ENCODE measurements around the gene NDUFB3.
"Not testable (repeated sequence)": the region's sequence is repeated elsewhere in the genome, so short reads cannot be mapped to it uniquely, and the experiment has no call there.

The NDUFB3 gene

DNA sequence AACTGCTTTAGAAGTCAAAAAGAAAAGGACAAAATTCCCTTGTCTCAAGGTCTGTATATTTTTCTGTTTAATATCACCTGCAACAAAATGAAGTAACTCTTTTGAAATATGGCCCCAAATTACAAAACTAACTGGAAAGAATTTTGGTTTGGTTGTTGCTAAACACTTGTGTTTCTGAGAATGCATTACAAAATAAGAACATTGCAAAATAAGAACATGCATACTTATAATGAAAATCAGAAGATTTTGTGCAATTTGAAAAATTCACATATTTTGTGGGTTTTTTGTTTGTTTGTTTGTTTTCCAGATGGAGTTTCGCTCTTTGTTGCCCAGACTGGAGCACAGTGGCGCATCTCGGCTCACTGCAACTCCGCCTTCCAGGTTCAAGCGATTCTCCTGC lies 21.8 kb downstream of the NDUFB3 start:
- DNase-seq (ENCODE audit: low spot score), result no peak

DNA sequence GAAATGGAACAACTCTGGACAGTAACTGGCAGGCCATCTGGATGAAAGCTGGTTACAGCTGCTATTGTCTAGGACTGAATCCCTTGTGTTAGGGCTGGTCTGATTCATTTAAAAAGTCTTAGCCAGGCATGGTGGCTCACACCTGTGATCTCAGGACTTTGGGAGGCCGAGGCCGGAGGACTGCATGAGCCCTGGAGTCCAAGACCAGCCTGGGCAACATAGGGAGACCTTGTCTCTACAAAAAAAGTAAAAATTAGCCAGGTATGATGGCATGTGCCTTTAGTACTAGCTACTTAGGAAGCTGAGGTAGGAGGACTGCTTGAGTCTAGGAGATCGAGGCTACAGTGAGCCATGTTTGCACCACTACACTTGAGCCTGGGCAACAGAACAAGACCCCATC lies 28.7 kb downstream of the NDUFB3 start:
- DNase-seq (ENCODE audit: low spot score), result no peak

DNA sequence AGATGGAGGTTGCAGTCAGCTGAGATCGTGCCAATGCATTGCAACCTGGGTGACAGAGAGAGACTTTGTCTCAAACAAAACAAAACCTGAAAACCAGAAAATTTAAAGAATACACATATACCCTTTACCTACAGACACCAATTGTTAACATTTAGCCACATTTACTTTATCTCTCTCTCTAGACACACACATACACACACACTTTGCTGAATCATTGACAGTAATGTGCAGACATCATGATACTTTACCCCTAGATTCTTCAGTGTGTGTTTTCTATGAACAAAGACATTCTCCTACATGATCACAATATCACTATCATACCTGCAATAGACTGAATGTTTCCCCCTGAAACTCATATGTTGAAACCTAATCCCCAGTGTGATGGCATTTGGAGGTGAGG lies 34.0 kb downstream of the NDUFB3 start:
- no peak for DNase-seq (ENCODE audit: low spot score)

DNA sequence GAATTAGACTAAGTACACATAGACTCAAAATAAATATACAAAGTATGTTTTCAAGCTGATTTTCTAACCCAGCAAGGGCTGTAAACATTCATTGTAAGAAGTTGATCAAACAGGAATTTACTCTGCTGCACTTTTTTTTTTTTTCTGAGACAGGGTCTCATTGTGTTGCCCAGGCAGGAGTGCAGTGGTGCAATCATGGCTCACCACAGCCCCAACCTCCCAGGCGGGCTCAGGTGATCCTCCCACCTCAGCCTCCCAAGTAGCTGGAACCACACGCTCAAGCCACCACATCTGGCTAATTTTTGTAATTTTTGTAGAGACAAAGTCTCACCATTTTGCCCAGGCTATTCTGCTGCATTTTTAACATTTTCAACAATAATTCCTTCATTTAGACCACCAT lies 35.8 kb downstream of the NDUFB3 start:
- no peak for DNase-seq (ENCODE audit: low spot score)

DNA sequence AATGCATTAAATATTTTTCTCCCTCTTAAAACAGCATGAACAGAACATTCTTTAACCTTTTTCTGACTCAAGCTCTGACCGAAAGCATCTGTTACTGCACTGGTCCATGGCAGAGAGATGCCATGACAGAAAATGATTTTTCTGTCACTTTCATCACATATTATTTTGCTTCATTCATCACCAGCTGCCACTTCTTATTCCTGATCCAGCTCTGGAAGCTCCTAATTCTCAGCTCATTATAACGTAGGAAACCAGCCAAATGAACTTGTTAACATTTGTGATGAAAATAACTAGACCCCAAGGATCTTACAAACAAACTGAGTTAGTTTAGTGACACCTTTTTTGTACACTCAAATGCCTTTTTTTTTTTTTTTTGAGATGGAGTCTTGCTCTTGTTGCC lies 36.5 kb downstream of the NDUFB3 start:
- DNase-seq (ENCODE audit: low spot score), result no peak

DNA sequence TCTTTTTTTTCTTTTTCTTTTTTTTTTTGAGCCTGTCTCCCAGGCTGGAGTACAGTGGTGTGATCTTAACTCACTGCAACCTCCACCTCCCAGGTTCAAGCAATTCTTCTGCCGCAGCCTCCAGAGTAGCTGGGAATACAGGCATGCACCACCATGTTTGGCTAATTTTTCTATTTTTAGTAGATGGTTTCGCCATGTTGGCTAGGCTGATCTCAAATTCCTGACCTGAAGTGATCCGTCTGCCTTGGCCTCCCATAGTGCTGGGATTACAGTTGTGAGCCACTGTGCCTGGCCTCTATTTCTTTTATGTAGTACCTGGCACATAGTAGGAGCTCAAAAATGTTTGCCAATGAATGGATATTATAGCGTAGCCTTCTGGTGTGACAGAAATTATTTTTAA lies 37.4 kb downstream of the NDUFB3 start:
- DNase-seq (ENCODE audit: low spot score), result no peak

DNA sequence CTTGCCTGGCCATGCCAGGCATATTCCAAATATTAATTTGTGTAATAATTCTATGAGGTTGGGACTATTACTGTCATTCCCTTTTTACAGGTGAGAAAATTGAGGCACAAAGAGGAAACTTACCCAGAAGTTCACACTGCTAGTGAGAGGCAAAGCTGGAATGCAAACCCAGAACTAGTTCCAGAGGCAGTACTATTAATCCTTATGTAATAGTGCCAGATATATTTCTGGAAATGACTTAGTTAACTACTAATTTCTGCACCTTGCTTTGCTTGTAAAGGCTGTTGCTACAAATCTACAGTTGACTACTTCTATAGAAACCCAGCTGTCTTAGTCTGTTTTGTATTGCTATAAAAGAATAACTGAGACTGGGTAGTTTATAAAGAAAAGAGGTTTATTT lies 38.8 kb downstream of the NDUFB3 start:
- no peak for DNase-seq (ENCODE audit: low spot score)

DNA sequence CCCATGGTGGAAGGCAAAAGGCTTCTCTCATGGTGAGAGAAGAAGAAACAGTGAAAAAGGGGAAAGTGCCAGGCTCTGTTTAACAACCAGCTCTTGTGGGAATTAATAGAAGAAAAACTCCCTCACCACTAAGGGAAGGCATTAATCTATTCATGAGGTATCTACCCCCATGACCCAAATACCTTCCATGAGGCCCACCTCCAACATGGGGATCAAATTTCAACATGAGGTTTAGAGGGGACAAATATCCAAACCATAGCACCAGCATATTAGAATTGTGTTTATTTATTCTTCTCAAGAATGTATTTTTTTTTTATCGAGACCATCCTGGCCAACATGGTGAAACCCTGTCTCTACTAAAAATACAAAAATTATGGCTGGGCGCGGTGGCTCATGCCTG lies 39.3 kb downstream of the NDUFB3 start:
- DNase-seq (ENCODE audit: low spot score), result no peak

DNA sequence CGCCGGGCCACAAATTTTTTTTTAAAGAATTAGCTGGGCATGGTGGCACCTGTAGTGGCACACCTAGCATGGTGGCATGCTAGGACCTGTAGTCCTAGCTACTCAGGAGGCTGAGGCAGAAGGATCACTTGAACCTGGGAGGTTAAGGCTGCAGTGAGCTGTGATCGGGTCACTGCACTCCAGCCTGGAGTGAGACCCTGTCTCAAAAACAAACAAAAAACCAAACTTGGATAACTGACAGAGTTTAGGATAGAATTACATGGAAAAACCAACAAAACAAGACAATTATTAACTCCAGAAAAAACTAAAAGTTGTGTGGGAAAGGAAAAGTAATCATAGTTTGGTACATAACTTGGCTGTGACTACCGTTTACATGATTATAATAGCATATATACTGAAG lies 42.5 kb downstream of the NDUFB3 start:
- DNase-seq (ENCODE audit: low spot score), result no peak

DNA sequence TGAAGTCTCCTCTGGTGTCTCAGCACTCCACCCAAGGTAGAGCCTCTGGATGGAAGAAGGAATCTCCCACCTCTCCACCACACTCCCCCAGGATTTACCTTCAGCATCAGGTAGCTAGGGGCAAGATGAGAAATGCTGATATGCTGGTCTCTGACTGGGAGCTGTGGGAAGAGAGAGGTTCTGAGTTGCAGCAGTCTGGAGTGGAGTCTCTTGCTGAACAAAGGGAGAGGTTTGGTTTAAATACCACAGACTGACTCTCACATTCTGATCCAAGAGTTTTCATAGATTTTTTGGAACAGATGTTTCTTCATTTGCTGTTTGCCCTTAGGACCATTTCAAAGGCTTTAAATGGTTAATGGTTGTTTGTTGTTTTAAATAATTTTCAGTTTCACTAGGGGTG lies 43.0 kb downstream of the NDUFB3 start:
- no peak for DNase-seq (ENCODE audit: low spot score)

DNA sequence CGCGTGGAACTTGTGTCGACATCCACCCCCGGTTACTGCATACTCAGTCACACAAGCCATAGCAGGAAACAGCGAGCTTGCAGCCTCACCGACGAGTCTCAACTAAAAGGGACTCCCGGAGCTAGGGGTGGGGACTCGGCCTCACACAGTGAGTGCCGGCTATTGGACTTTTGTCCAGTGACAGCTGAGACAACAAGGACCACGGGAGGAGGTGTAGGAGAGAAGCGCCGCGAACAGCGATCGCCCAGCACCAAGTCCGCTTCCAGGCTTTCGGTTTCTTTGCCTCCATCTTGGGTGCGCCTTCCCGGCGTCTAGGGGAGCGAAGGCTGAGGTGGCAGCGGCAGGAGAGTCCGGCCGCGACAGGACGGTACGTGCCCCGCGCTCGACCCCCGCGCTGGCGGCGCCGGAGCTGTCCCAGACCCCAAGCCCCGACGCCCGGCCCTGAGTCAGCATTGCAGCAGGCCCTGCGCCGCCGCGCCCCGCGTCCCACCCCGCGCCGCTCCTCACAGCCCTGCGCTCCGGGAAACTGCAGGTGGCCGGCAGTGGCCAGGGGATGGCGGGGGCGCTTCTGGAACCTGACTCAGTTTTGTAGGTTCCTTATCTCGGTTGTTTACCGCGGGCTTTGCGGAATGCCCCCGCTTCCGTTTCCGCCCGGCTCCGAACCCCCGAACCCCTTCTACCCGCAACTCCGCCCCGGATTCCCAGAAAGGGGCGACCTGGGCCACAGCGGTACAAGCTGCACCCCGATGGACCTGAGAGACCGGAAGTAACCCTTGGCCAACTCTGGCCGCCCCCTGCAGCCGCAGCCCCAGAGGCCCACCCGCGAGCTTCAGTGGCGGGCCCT lies 44.5 kb downstream of the NDUFB3 start, which contains the start of gene CFLAR:
Gene CFLAR (plus strand): TSS at position 50 of the 844 bp plus-strand sequence. CDS start 13,702 bp downstream, outside the sequence.
- DNase-seq (ENCODE audit: low spot score), result peak; percentile 84

DNA sequence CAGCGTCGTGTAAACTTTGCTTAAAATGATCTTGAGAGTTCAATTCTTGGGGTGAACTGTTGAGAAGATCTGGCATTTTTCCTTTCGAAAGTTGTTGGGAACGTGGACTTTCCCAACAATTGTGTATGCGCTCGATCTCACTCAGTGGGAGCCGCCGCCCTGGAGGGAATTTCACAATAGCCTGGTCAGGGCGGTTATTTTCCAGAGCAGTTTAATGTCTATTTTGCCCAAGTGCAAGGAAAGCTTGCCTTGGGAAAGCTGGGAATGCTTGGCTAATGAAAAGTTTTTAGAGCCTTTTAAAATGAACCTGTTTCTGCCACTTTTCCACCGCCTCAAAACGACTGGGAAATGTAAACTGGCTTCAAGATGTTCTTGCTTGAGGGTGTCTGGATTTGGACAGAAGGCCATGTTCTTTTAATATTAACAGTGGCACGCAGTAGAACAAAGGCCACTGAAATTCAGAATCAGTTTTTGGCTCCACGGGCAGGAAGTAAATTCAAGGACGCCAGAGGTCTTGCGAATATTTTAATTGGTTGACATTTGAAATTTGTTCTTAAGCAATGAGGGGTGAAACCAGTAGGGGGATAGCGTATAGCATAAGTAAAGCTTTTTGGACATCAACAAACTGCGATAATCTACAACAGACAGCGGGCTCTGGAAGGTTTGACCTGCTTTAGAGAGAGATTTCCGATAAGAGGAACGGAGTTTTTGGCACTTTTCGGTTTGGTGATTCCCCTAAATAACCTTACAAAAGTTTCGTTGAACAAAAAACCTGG lies 45.3 kb downstream of the NDUFB3 start:
- DNase-seq (ENCODE audit: low spot score), result no peak

DNA sequence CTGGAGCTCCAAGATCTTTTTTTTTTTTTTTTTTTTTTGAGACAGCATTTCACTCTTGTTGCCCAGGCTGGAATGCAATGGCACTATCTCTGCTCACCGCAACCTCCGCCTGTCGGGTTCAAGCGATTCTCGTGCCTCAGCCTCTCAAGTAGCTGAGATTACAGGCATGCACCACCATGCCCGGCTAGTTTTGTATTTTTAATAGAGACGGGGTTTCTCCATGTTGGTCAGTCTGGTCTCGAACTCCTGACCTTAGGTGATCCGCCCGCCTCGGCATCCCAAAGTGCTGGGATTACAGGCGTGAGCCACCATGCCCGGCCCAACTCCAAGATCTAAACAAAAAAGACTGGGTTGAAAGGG lies 45.9 kb downstream of the NDUFB3 start:
- not testable (repeated sequence) for DNase-seq (ENCODE audit: low spot score)

DNA sequence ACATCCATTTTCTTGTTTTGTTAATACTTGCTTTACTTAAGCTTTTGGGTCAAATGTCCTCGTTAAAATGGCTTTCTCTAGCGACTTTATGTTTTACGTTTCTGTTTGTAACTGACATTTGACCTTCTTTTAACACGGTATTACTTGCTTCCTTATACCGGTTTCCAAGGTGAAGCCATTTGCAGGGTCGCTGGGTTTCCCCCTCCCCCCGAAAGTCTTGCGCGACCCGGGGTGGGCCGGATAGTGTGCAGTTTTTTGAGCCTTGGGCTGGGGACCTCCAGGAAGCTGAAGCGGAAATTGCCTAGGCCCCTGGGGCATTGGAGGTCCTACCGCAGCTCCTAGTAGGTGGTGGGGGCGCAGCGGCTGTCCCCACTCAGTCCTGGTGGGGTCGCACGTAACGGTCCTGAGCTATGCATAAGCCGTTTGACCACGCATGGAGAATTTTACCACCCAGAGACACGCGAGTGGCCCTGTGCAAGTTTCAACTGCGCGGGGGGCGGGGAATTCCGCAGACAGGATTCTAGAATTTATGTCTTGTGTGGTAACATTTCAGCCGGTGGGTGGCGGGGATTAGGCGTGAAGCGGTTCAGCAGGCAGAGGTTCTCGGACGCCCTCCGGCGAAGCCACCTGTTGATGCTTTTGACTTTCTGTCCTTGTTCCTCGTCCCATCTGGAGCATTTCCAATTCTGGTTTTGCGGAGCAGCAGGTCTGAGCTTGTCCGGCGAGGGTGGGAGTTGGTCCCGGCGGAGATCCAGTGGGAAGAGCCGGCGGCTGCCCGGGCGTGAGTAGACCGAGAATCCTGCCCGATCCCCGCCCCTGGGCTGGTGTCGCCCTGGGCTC lies 46.5 kb downstream of the NDUFB3 start:
- peak; percentile 80 for DNase-seq (ENCODE audit: low spot score)

DNA sequence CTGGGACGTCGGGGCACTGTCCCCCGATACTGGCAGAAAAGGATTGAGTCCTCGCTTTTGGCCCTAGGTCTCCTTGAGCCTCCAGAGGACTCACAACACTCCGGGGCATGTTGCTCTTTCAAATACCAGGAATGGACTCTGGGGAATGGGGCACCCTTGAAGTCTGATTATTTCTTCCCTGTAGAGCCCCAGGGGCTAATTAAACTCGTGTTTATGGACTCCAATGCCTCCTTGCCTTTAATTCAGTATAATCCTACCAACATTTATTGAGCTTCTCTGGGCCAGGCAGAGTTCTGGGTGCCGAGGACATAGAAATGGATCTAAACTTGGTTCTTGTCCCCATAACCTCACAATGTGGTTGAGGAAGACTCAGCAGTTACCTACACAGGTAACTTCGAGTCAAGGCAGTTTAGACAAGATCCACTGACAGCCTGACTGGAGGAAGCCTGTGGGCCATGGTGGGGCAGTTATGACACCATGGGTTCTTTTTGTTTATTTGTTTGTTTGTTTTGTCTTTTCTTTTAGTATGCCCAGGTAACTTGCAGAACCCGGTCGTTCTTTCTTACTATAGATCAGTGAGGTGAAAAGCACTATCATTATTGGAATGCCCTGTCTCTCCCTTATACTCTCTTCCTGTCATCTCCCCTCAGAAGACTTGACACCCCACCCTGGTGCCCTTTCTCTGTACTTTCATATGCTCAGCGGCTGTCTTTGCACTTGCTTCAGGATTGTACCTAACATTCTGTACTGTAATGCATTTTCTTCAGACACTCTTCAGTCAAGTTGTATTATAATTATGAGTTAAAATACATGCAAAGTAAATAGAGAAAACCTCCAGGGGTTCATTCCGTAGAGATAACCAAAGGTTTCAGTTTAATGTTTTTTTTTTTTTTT lies 47.4 kb downstream of the NDUFB3 start:
- no peak for DNase-seq (ENCODE audit: low spot score)

DNA sequence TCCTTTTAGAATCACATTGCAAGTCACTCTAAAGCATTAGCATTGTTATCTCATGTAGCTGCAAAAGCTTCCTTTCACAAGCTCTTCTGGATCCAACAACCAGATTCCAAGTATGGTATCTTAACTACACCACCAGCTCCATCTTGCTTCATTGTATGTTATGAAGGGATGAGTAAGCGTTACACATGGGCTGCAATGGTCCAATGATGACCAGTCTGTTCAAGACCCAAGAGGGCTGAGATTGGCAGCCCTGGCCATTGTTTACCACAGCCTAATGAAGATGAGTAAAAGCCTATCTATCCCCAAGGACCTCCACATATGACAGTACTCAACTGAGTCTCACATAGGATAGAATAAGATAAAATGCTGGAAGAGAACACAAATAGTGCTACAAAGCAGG lies 50.5 kb downstream of the NDUFB3 start:
- no peak for DNase-seq (ENCODE audit: low spot score)

DNA sequence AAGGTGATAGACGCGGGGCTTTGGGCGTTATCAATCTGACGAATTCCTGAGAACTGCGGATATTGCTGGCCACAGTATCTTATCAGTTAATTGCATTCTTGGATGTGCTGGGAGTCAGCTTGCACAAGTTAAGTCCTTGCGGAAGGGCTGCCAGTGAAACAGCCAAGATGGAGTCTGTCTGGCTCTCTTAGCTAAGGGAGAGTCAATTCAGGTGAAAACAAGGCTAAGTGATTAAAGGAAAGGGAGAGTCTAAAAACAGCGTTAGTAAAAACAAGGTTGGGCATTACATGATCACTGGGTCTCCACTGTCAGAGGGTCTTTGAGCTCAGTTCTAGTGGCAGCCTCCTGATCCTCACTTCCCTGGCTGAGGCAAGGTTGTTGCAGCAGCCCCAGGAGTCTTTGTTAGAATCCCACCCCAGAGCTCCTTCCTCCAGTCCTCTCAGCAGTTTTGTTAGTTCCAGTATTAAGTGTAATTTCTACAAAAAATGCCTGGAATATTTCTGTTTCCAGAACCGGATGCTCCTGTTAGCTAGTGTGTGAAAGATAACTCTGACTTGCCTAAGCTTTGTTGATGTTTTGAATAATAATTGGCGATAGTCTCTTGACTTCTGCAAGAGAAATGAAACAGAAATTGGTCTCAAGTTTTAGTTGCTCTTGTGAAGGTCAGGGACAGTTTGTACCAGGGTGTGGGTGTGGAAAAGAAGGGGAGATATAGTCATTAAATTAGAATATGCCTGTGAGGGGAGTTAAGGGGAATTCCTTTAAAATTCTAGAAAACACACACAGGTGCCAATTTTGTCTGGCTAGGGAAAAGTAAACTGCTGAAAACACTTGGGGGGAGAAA lies 54.7 kb downstream of the NDUFB3 start:
- no peak for DNase-seq (ENCODE audit: low spot score)

DNA sequence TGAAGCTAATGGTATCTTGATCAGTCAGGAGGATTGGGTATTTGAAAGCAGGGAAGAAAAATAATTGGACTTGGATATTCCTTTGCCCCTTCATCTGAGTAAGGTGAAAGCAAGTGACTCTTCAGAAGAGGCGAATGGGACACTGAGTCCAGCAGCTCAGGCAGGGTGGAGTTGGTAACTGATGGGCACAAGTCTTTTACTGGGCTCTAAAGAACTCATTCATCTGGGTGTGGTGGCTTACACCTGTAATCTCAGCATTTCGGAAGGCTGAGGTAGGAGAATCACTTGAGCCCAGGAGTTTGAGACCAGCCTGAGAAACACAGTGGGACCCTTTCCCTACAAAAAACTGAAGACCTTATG lies 55.3 kb downstream of the NDUFB3 start:
- DNase-seq (ENCODE audit: low spot score), result no peak

DNA sequence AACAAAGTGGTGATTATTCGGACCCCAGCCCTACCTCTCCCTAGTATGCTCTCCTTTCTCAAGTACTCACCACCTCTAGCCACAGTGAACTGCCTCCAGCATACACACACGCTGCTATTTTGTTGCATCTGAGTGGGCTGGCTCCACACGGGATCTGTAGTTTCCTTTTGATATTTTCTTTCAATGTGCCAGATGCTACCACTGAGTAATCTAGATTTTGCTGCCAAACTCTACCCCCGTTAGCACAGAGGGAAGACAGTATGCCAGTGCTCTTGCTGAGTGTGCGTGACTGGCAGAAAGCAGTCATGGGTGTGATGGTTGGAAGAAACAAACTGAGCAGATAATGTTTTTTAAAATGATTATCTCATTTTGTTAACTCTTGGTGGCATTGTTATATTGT lies 55.8 kb downstream of the NDUFB3 start:
- no peak for DNase-seq (ENCODE audit: low spot score)

DNA sequence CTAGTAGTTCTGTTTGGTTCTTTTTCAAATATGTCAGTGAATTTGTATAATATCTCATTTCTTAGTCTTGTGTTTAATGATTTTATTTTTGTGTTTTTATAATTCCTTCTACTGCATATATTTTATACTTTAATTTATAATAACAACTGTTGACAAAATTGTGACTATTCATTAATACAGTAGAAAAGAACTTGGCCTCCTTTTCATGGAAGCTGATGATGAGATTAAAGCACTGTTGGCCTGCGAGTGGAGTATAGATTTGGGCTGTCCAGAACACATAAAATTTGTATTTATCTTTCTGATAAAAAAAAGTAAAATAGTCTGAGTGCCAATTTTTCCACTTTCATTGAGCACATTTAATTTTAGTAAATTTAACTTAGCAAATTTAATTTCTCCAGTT lies 56.2 kb downstream of the NDUFB3 start:
- no peak for DNase-seq (ENCODE audit: low spot score)
